AG04450 (cell line): Measurements from ENCODE around the gene MUL1. TPM values are rescaled to one million over a fixed set of nuclear protein-coding genes. Genes with fewer than 3 reads are reported as not detected.

Experiments
- CTCF ChIA-PET: fragments of 300-600, 350-600 bp; formaldehyde crosslinking; extraction: SDS; loops from one replicate; lab custom pipeline; 2022; ENCODE audit warnings: antibody characterized with exemption, inconsistent platforms; lab: Charles Lee
- POLR2A ChIA-PET: fragments of 350-600 bp; formaldehyde crosslinking; extraction: SDS; loops from one replicate; lab custom pipeline; 2021; ENCODE audit warnings: antibody characterized with exemption, inconsistent platforms; lab: Yijun Ruan, JAX
- DNase-seq: peaks from one replicate; pipeline ENCODE4 v3.0.0-alpha.2; 2011; ENCODE audit warnings: low read depth, low spot score
- H3K27ac ChIP-seq: one replicate; pipeline ENCODE4 v1.5.1; 2012; ENCODE audit warnings: low read depth, low read length, control low read depth
- H3K27me3 ChIP-seq: one replicate; pipeline ENCODE4 v1.6.0; 2012; ENCODE audit warnings: low read length; ENCODE audit not compliant: control insufficient read depth, insufficient read depth
- H3K4me3 ChIP-seq: 2 replicates; pipeline ENCODE4 v1.5.1; 2011; ENCODE audit warnings: mild to moderate bottlenecking, low read depth, low read length, control low read depth
- H3K9me3 ChIP-seq: 2 replicates; pipeline ENCODE4 v1.5.1; 2012; ENCODE audit warnings: low read length; ENCODE audit not compliant: control insufficient read depth, insufficient read depth
- polyA minus RNA-seq: library from RNA; depleted of rRNA, polyadenylated mRNA; stranded (reverse); fragments of >200 nt; gene quantifications from 2 replicates; pipeline ENCODE4 v1.2.3, GENCODE V29; 2011; rRNA and poly(A)+ RNA removed
- polyA plus RNA-seq: library from polyadenylated mRNA; depleted of rRNA; stranded (reverse); fragments of >200 nt; gene quantifications from 2 replicates; pipeline ENCODE4 v1.2.3, GENCODE V29; 2011; rRNA removed
- TF ChIP-seq, protein P1 (sequence below): IDR thresholded peaks from 2 replicates; pipeline ENCODE4 v1.5.1; 2011; ENCODE audit warnings: low read depth, low read length, control low read depth, inconsistent platforms

MUL1 gene, protein sequence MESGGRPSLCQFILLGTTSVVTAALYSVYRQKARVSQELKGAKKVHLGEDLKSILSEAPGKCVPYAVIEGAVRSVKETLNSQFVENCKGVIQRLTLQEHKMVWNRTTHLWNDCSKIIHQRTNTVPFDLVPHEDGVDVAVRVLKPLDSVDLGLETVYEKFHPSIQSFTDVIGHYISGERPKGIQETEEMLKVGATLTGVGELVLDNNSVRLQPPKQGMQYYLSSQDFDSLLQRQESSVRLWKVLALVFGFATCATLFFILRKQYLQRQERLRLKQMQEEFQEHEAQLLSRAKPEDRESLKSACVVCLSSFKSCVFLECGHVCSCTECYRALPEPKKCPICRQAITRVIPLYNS
- polyA plus RNA-seq: 23.1 and 26.6 TPM in 2 replicates
- 23.2 and 30.1 TPM in 2 replicates for polyA minus RNA-seq

GRCh38 chr1:20507564-20508410, at the start of gene MUL1:
MUL1 (minus strand) TSS chr1:20508151; CDS start chr1:20508024, 127 bp downstream.
- Histone ChIP-seq H3K27me3 (peaks cover 8% of the 10 kb centered on the region), H3K27ac (peak within 1 kb of the TSS; percentile 65), H3K4me3 (peak within 1 kb of the TSS; percentile 96), H3K9me3 (no peaks in the 10 kb centered on the region; the same call in 1 of the 2 replicates)
- POLR2A ChIA-PET: interaction anchor here (0.5 to 1.4 kb wide), 9 partner anchors 13 to 801 kb away, joined by 3 to 4 read pairs (median 3); partner anchors contain the start of gene CAMK2N1
- DNase-seq: peak; percentile 70
- CTCF ChIA-PET: interaction anchor here (0.5 to 1.8 kb wide), 3 partner anchors 14 to 295 kb away, joined by 4 to 7 read pairs (median 5); no protein-coding TSS in a partner anchor
- TF ChIP-seq, protein P1, sequence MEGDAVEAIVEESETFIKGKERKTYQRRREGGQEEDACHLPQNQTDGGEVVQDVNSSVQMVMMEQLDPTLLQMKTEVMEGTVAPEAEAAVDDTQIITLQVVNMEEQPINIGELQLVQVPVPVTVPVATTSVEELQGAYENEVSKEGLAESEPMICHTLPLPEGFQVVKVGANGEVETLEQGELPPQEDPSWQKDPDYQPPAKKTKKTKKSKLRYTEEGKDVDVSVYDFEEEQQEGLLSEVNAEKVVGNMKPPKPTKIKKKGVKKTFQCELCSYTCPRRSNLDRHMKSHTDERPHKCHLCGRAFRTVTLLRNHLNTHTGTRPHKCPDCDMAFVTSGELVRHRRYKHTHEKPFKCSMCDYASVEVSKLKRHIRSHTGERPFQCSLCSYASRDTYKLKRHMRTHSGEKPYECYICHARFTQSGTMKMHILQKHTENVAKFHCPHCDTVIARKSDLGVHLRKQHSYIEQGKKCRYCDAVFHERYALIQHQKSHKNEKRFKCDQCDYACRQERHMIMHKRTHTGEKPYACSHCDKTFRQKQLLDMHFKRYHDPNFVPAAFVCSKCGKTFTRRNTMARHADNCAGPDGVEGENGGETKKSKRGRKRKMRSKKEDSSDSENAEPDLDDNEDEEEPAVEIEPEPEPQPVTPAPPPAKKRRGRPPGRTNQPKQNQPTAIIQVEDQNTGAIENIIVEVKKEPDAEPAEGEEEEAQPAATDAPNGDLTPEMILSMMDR: no peak

DNA sequence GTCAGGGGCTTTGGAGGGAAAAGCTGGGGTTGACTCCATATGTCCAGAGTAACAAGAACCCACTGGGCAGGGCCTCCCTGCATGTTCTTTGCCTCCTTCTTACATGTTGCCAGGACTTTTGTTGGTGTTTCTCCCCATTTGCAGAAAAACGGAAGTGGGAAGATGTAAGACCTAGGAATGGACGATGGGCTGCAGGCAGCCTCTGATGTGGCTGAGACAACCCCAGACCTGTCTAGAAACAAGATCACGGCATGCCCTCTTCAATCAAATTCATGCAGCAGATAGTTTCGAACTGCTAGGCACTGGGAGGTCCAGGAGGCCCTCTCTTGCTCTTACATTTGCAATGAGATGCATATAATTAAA, 47.8 kb upstream of the MUL1 start:
- ChIA-PET CTCF (interaction anchor here (1.0 kb wide), 1 partner anchor 78 kb away, joined by 3 read pairs; no protein-coding TSS in a partner anchor), POLR2A (no interaction called here)
- Histone ChIP-seq H3K27me3 (peaks cover 61% of the 10 kb centered on the region), H3K4me3 (no peak overlapping the region), H3K27ac (no peak overlapping the region), H3K9me3 (no peaks in the 10 kb centered on the region; the same call in 1 of the 2 replicates)
- TF ChIP-seq, protein P1: no peak
- no peak for DNase-seq

GRCh38 chr1:20555025-20555757, 47.2 kb upstream of the MUL1 start:
- no peak for DNase-seq
- ChIA-PET POLR2A (no interaction called here), CTCF (interaction anchor here (1.0 kb wide), 1 partner anchor 79 kb away, joined by 3 read pairs; no protein-coding TSS in a partner anchor)
- Histone ChIP-seq H3K9me3 (no peaks in the 10 kb centered on the region; the same call in 1 of the 2 replicates), H3K27ac (no peak overlapping the region), H3K4me3 (no peak overlapping the region), H3K27me3 (peaks cover 58% of the 10 kb centered on the region)
- TF ChIP-seq, protein P1: no peak

GRCh38 chr1:20552728-20553445, 44.9 kb upstream of the MUL1 start:
- H3K27me3 ChIP-seq: peaks cover 63% of the 10 kb centered on the region
- CTCF ChIA-PET: interaction anchor here (1.4 to 2.3 kb wide), 2 partner anchors 22 to 80 kb away, joined by 3 to 8 read pairs; no protein-coding TSS in a partner anchor
- POLR2A ChIA-PET: no interaction called here

More at GRCh38 chr1:20552728-20553445, 44.9 kb upstream of the MUL1 start:
- no peak for DNase-seq
- Histone ChIP-seq H3K4me3 (no peak overlapping the region; the same call in 1 of the 2 replicates), H3K27ac (no peak overlapping the region), H3K9me3 (no peaks in the 10 kb centered on the region; the same call in 1 of the 2 replicates)
- TF ChIP-seq, protein P1: no peak
